ENCODE results near the gene FAM120A. TPM values are rescaled to one million over a fixed set of nuclear protein-coding genes. Genes with fewer than 3 reads are reported as not detected.

The FAM120A gene
- total and polyA plus RNA-seq, 9 of the 15 experiments (the other 6 are each of a cell fraction or from before 2014, with no cell fraction given) = 8.7 to 71.0 (median 42.2) TPM

- CTCF ChIA-PET (ENCODE audit: low intra/inter-chr PET ratio) = interaction anchor here (0.6 kb wide), 1 partner anchor 919 kb away, joined by 3 read pairs; no protein-coding TSS in a partner anchor
- Histone ChIP-seq H3K4me2 (ENCODE audit: insufficient read depth, low read length) (peak overlapping the region; percentile 56), H3K9me3 (replicated peaks; ENCODE audit: control insufficient read depth, insufficient read depth, low read depth, low read length) (no peaks in the 10 kb centered on the region), H3K9me1 (ENCODE audit: control insufficient read depth, insufficient read depth, low read length) (no peaks in the 10 kb centered on the region), H3K79me2 (ENCODE audit: control insufficient read depth, insufficient read depth, low read length) (peaks cover 21% of the 10 kb centered on the region), H3K36me3 (ENCODE audit: control insufficient read depth, insufficient read depth, low read length) (no peaks in the 10 kb centered on the region), H4K20me1 (replicated peaks; ENCODE audit: control insufficient read depth, insufficient read depth, low read length) (peaks cover 2% of the 10 kb centered on the region; the same call in 1 of the 2 replicates), H3K9ac (ENCODE audit: insufficient read depth in 1 of 2, low read depth in 2 of 2, low read length in 2 of 2) (peak overlapping the region in 1 of 2 experiments; percentile 73; a peak in 2 of 4 replicates), H3K4me1 (replicated peaks in 1 of 2; ENCODE audit: control insufficient read depth in 2 of 2, insufficient read depth in 2 of 2, low read length in 2 of 2) (peaks cover 16 to 18% of the 10 kb centered on the region in 2 experiments), H3K4me3 (no peak overlapping the region), H2AFZ (ENCODE audit: low read depth, low read length) (peak overlapping the region; percentile 33), H3K27me3 (ENCODE audit: control insufficient read depth in 2 of 2, insufficient read depth in 2 of 2, low read length in 2 of 2) (no peaks in the 10 kb centered on the region), H3K27ac (ENCODE audit: extremely low read depth, low read depth, low read length) (peak overlapping the region; percentile 47)
- POLR2A ChIA-PET = interaction anchor here (0.5 to 1.3 kb wide), 6 partner anchors 12 to 934 kb away, joined by 3 to 6 read pairs (median 3); no protein-coding TSS in a partner anchor
- intact Hi-C loops (cut with micrococcal nuclease) = no loop called here
- no TSS peak for BruUV-seq (replicated peaks)
- FAIRE-seq (peak; percentile 88), DNase-seq (ENCODE audit: extremely low read depth in 1 of 4, low spot score in 3 of 4) (peak; percentile 77 to 87 (median 82)), ATAC-seq (peak; percentile 91)
- in situ Hi-C loops (cut with MboI) = no loop called here
- 6% methylated on average over 8 of the region's 9 CpGs for WGBS (ENCODE audit: insufficient coverage, low coverage, missing lambda C conversion rate)
- TF ChIP-seq ZNF639 (CRISPR knock-in tag; conservative IDR thresholded peaks at IDR 0.05 in 1 of 2, IDR thresholded peaks at IDR 0.05 in 1 of 2) (no peak), RERE (CRISPR knock-in tag; IDR thresholded peaks at IDR 0.05; ENCODE audit: borderline replicate concordance) (no peak), NRF1 (conservative IDR thresholded peaks at IDR 0.05 in 1 of 2, IDR thresholded peaks at IDR 0.05 in 1 of 2) (0 out of 4 replicates have a peak, but pooled peaks of 1 of the 2 experiments have one; percentile 26), TFAP4 (CRISPR knock-in tag; IDR thresholded peaks at IDR 0.05; ENCODE audit: borderline replicate concordance) (peak; percentile 29; the same call in 1 of the 2 replicates), UBTF (IDR thresholded peaks at IDR 0.05; ENCODE audit: borderline replicate concordance in 1 of 2, low read depth in 2 of 2, low read length in 2 of 2) (0 out of 4 replicates have a peak, but pooled peaks of 1 of the 2 experiments have one; percentile 37), ZNF217 (CRISPR knock-in tag; IDR thresholded peaks at IDR 0.05) (no peak)
Measured at GRCh38 chr9:93594041-93594756, 142.7 kb downstream of the FAM120A start.
